GM18517 (cell line): Measurements from ENCODE around the gene ALPG.
"Not testable (repeated sequence)": the region's sequence is repeated elsewhere in the genome, so short reads cannot be mapped to it uniquely, and the experiment has no call there.

Source experiments
- ATAC-seq: cut with Tn5 transposase; IDR thresholded peaks from one replicate; pipeline ENCODE4 v1.9.1; 2021; ENCODE audit warnings: mild to moderate bottlenecking, moderate library complexity; ENCODE audit not compliant: unreplicated experiment

ALPG gene

GRCh38 chr2:232418466-232419244 lies 12.0 kb downstream of the ALPG start:
- no peak for ATAC-seq

GRCh38 chr2:232419245-232420072 lies 12.8 kb downstream of the ALPG start:
- ATAC-seq, result no peak

- no peak for ATAC-seq
Measured at GRCh38 chr2:232420073-232420454, 13.4 kb downstream of the ALPG start.

GRCh38 chr2:232420463-232421188 lies 14.0 kb downstream of the ALPG start:
- ATAC-seq, result no peak

GRCh38 chr2:232421189-232421785 lies 14.6 kb downstream of the ALPG start:
- no peak for ATAC-seq

- ATAC-seq, result no peak
Measured at GRCh38 chr2:232422051-232422450, 15.4 kb downstream of the ALPG start.

DNA sequence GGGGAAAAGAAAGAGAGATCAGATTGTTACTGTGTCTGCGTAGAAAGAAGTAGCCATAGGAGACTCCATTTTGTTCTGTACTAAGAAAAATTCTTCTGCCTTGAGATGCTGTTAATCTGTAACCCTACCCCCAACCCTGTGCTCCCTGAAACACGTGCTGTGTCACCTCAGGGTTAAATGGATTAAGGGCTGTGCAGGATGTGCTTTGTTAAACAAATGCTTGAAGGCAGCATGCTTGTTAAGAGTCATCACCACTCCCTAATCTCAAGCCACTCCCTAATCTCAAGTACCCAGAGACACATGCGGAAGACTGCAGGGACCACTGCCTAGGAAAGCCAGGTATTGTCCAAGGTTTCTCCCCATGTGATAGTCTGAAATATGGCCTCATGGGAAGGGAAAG lies 16.4 kb downstream of the ALPG start:
- ATAC-seq, result not testable (repeated sequence)

- not testable (repeated sequence) for ATAC-seq
Measured at GRCh38 chr2:232423407-232423806, 16.8 kb downstream of the ALPG start.

GRCh38 chr2:232431705-232432590 lies 25.3 kb downstream of the ALPG start:
- no peak for ATAC-seq

DNA sequence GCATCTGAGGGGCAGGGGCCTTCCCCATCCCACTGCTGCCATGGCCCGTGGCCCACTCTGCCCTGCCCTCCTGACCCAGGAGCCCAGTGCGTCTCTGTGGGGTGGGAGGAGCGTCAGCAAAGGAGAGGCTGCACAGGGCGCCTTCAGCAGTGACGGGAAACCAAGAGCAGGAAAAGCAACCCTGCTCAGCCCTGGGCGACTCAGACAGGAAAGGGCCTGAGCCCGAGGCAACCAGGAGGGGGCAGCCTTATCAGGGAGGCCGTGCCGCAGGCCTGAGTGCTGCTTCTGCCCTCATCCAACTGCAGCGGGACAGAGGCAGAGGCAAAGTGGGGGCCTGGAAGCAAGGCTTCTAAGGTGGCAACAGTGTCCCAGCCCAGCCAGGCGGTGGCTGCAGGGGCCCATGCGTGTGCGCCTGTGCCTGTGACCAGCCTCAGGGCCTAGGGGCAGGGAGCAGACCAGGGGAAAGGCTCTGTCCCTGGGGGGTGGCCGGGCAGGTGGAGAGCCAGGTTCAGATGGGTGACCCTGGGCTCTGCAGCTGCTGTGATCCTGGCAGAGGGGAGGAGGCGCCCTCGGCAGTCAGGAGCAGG lies 26.0 kb downstream of the ALPG start:
- ATAC-seq, result no peak

GRCh38 chr2:232433622-232434021 lies 27.0 kb downstream of the ALPG start:
- not testable (repeated sequence) for ATAC-seq

DNA sequence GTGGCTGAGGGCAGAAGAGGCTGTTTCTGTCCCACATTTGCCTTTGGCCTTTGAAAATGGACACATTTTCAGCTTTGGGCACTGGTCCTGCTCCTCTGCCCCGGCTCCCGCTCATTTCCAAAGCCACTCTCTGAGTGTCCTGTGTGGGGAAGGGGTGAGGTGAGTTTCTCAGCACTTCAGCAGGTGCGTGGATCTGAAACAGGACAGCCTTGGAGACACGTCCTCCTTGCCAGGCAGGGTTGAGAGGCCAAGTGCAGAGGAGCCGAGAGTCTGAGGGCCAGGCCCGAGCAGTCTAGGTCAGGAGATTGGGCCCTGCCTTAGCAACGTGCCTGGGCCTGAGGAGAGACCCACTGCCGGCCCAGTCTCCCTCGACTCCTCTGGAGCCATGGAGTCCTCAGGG lies 27.4 kb downstream of the ALPG start:
- ATAC-seq, result no peak

GRCh38 chr2:232434563-232435374 lies 28.1 kb downstream of the ALPG start:
- ATAC-seq, result no peak

- no peak for ATAC-seq
Measured at GRCh38 chr2:232435375-232435648, 28.7 kb downstream of the ALPG start.

GRCh38 chr2:232435805-232436204 lies 29.2 kb downstream of the ALPG start:
- ATAC-seq, result no peak

- ATAC-seq, result no peak
Measured at GRCh38 chr2:232436381-232437194, 29.9 kb downstream of the ALPG start.

DNA sequence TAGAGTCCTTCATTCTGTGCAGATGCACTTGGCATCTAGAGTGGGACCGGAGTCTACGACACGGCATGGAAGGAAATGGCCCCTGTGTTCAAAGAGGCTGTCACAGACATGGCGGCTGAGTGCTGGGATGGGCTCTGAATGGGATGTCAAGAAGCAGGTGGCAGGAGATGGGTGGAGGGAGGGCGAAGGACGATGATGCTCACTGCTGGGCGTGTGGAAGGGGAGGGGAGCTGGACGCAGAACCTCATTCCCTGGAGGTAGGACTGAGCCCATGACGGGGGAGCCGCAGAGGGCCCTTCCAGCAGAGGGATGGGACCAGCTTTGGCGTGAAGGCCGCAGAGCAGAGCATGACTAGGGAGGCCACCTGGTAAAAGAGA lies 30.5 kb downstream of the ALPG start:
- no peak for ATAC-seq

DNA sequence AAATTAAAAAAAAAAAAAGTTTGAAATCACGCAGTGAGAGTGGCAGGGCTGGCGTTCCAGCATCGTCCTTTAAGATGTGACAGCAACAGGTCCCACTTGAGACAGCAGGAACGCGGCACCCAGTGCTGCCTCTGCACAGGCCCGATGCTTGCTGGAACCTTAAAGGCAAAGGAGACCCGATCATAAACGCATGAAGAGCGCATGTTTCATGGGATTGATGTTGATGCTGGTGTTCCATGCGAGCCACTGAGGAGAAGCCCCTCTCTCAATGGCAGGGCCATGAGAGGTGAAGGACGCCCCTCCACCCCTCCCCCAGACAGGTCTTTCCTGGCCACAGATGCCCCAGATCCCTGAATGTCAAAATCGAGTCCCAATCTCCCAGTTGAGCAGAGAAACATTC lies 31.4 kb downstream of the ALPG start:
- ATAC-seq, result no peak
